ENCODE measurements around the gene ARFGAP1.
"Not testable (repeated sequence)": the region's sequence is repeated elsewhere in the genome, so short reads cannot be mapped to it uniquely, and the experiment has no call there.

The ARFGAP1 gene

DNA sequence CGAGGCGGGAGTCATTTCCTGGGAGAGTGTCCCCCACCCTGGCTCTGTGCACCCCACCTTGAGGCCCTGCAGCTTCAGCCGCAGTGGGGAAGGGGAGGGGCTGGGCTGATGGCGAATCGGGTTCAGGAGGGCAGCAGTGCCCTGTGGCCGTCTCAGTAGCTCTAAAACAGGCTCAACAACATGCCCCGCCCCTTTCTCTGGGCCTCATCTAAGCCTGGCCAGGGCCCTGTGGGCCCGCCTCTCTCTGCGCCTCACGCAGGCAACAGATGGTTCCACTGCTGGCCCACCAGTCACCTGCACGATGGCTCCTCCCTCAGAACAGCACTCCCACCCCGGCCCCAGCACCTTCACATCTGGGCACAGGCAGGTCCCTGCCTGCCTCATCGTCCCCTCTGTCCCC, 58.3 kb downstream of the ARFGAP1 start:
- DNase-seq (ENCODE audit: low read depth, low spot score): no peak

DNA sequence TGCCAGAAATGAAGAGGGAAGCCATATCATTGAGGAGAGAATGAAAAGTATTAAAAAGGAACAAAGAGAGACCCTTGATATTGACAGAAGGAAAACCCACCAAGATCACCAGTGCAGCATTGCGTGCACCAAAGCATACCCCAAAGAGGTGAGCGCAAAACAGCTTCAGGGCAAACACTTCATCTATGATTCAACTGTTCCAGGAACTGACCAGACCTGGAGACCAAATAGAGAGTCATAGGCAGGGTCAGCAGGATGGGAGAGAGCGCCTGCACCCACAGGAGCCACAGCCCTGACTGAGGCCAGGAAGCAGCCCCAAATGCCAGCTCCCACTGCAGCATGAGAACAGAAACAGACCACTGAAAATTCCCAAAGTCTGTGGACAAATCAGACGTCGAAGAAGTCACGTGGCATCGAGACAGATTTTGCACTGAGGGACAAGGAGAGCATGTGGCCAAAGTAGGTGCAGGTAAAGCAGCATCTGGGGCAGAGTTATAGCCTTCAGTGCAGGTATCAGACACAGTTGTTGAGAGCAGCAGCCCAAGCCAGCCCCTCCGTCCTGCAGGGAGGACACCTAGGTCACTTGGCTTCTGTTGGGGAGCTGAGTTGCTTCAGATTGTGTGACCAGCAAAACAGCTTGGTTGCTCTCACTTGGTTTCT, 59.3 kb downstream of the ARFGAP1 start:
- no peak for DNase-seq (ENCODE audit: low read depth, low spot score)

DNA sequence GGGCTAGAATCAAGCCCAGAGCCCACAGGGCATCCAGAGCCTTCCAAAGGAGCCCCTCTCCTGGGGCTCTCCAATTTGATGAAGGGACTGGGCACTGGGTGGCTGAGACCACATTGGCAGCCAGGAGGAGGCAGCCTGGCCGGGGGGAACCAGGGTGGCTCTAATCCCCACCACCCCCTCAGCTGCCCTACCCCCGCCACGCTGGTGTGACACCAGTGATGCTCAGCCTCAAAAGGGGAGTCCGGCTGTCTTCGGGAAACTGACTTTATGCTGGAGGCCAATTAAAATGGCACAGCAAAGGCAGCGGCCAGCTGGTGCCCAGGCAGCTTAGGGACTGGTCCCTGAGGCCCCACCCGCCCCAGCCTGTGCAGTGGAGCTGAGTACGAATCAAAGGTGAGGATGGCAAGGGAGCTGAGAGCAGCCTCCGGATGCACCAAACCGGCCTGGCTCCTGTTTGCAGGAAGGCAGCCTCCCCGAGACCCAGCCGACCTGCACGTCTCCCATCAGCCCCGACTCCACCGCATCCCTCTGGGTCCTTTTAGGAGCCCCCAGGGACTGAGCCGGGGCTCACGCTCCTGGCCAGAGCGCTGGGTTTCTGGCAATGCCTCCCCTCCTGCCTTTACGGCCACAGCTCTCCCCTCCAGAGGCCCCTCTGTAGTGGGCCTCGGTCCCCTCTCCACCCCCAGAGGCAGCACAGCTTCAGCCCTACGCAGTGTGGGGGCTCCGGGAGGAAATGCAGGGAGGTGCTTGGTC, 60.1 kb downstream of the ARFGAP1 start:
- DNase-seq (ENCODE audit: low read depth, low spot score): no peak

- DNase-seq (ENCODE audit: low read depth, low spot score): no peak
Measured at GRCh38 chr20:63333241-63333836, 60.7 kb downstream of the ARFGAP1 start.

GRCh38 chr20:63334356-63334755, 61.7 kb downstream of the ARFGAP1 start:
- no peak for DNase-seq (ENCODE audit: low read depth, low spot score)

DNA sequence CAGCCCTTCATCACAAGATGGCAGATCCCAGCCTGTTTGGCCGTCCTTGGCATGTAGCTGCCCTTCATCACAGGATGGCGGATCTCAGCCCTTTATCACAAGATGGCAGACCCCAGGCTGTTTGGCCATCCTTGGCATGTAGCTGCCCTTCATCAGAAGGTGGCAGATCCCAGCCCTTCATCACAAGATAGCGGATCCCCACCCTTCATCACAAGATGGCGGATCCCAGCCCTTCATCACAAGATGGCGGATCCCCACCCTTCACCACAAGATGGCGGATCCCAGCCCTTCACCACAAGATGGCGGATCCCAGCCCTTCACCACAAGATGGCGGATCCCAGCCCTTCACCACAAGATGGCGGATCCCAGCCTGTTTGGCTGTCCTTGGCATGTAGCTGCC, 62.4 kb downstream of the ARFGAP1 start:
- DNase-seq (ENCODE audit: low read depth, low spot score): not testable (repeated sequence)

DNA sequence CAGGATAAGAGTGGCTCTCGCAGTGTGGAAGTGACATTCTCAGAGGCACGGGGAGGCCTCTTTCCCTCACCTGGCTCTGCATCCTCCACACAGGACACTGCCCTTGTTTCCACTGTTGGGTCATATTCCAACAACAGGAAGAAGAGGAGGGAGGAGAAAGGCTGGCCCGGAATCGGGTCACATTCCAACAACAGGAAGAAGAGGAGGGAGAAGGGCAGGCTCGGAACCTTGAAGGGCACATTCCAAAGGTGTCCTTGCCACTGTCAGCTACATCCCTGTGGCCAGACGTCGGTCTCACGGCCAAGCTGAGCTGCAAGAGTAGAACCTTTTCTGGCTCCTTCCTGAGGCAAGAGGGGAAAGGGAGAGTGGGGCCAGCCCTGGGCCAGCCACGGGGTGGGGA, 63.1 kb downstream of the ARFGAP1 start:
- no peak for DNase-seq (ENCODE audit: low read depth, low spot score)

DNA sequence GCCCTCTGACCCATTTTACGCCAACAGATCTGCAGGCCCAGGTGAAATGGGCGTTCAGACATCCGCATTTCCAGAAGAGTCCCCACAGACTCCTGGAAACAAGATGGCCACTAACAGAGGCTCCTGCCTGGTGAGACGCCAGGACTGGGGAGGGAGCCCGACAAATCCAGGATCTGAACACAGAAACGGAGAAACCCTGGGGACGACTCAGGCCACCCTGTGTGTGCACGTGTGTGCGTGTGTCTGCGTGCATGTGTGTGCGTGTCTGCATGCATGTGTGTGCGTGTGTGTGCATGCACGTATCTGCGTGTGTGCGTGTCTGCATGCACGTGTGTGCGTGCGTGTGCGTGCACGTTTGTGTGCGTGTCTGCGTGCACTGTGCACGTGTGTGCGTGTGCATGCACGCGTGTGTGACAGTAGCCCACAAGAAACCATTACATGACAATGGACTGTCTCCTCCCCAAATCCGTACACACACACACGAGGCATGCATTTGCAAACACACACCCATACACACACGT, 63.7 kb downstream of the ARFGAP1 start:
- no peak for DNase-seq (ENCODE audit: low read depth, low spot score)

GRCh38 chr20:63337786-63338420, 65.3 kb downstream of the ARFGAP1 start:
- no peak for DNase-seq (ENCODE audit: low read depth, low spot score)

Measured in activated naive CD8-positive, alpha-beta T cell treated with anti-CD3 and anti-CD28 coated beads, Interleukin-2, amount 50 U/mL, for 16 hours (primary cell).